Measurements from ENCODE around the gene TTYH3. TPM values are rescaled to one million over a fixed set of nuclear protein-coding genes. Genes with fewer than 3 reads are reported as not detected.

The TTYH3 gene
- total RNA-seq, 1 experiment from 2014 or later = 122 TPM

DNA sequence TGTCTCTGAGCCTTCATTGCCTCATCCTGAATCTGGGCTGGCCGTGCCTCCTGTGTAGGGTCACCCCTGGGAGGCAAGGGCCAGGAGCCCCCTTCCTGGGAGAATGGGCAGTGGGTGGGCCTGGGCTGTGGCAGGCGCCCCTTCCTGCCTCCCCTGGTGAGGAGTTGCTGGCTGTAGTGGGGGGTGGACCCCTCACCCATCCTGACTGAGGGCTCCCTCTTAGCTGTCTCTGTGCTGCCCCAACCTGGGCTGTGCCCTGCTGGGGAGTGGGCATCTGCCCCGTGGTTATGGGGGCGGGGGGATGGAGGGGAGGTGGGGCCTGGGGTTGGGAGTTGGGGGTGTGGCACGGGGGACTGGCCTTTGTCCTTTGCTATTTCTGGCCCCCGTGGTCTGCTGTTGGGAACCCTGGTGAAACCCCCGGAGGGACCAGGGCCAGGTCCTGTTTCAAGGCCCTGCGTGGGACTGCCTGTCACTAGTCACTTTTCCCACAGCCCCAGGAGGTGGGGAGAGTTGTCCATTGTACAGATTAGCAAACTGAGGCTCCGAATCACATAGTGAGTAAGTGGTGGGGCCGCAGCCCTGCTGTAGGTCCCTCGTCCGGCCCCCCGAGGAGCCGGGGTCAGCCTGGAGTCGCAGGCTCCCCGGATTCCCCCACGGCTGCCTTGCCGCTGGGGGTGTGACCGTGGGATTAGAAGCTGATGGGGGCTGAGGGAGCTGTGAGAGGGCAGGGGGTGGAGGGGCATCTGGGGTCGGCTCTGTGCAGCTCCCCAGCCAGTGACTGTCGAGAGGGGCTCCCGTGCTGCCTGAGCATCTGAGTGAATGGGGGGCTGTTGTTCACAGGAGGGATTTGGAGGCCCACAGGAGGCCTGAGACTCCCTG lies 2.7 kb downstream of the TTYH3 start:
- Histone ChIP-seq H4K8ac (replicated peaks; ENCODE audit: insufficient read length, low read depth, low read length) (no peak overlapping the region), H3K9me3 (ENCODE audit: control insufficient read depth, low read depth, low read length) (no peaks in the 10 kb centered on the region), H2BK120ac (ENCODE audit: low read depth, low read length, poor library complexity, severe bottlenecking) (no peak overlapping the region), H3T11ph (ENCODE audit: low read length) (no peak overlapping the region), H2BK15ac (ENCODE audit: low read depth, low read length) (no peak overlapping the region), H3K23ac (ENCODE audit: insufficient read length, low read depth, low read length) (no peak overlapping the region), H3K14ac (ENCODE audit: insufficient read depth, low read length) (no peak overlapping the region), H3K79me2 (ENCODE audit: insufficient read depth, low read length) (peaks cover 39% of the 10 kb centered on the region; the same call in 1 of the 2 replicates), H3K18ac (ENCODE audit: insufficient read length, low read depth, low read length) (no peak overlapping the region), H3K23me2 (ENCODE audit: insufficient read length, low read depth, low read length, poor library complexity, severe bottlenecking) (peaks cover 18% of the 10 kb centered on the region), H3K9ac (ENCODE audit: extremely low read depth, insufficient read length, low read length) (no peak overlapping the region), H3K27ac (ENCODE audit: insufficient read length, low read depth, low read length) (no peak overlapping the region), H4K91ac (ENCODE audit: insufficient read length, low read depth, low read length) (no peak overlapping the region), H3K27me3 (ENCODE audit: insufficient read depth, low read length) (no peaks in the 10 kb centered on the region), H3K56ac (ENCODE audit: insufficient read length, low read depth, low read length) (no peak overlapping the region), H2AFZ (ENCODE audit: low read length) (no peak overlapping the region), H3K4ac (ENCODE audit: low read depth, low read length) (no peak overlapping the region), H3K79me1 (ENCODE audit: insufficient read depth, low read depth, low read length, poor library complexity, severe bottlenecking) (peaks cover 4% of the 10 kb centered on the region), H2BK12ac (ENCODE audit: insufficient read length, low read depth, low read length) (no peak overlapping the region), H4K20me1 (ENCODE audit: control insufficient read depth, insufficient read depth, insufficient read length) (peaks cover 4% of the 10 kb centered on the region), H4K5ac (ENCODE audit: insufficient read length, low read depth, low read length) (no peak overlapping the region), H3K4me2 (ENCODE audit: insufficient read depth, insufficient read length, low read length) (peak overlapping the region; percentile 83), H2BK20ac (ENCODE audit: low read depth, low read length, poor library complexity, severe bottlenecking) (no peak overlapping the region), H2AK5ac (ENCODE audit: insufficient read length, low read length) (no peak overlapping the region), H2BK5ac (ENCODE audit: insufficient read length, low read length) (no peak overlapping the region), H3K4me1 (ENCODE audit: insufficient read depth, low read length) (no peaks in the 10 kb centered on the region)
- Mint-ChIP-seq H3K9me3 (no peaks in the 10 kb centered on the region), H3K4me1 (peaks cover 14 to 15% of the 10 kb centered on the region in 2 experiments), H3K27ac (peak overlapping the region in 1 of 3 experiments; percentile 74; a peak in 2 of 7 replicates), H3K36me3 (ENCODE audit: insufficient read depth in 1 of 3, low read depth in 3 of 3) (peaks cover 1 to 8% (median 7%) of the 10 kb centered on the region in 3 experiments; a peak in 5 of 7 replicates), H3K4me3 (peak overlapping the region; percentile 85 to 95), H3K27me3 (ENCODE audit: low read depth) (no peaks in the 10 kb centered on the region)
- TF ChIP-seq, protein P1, sequence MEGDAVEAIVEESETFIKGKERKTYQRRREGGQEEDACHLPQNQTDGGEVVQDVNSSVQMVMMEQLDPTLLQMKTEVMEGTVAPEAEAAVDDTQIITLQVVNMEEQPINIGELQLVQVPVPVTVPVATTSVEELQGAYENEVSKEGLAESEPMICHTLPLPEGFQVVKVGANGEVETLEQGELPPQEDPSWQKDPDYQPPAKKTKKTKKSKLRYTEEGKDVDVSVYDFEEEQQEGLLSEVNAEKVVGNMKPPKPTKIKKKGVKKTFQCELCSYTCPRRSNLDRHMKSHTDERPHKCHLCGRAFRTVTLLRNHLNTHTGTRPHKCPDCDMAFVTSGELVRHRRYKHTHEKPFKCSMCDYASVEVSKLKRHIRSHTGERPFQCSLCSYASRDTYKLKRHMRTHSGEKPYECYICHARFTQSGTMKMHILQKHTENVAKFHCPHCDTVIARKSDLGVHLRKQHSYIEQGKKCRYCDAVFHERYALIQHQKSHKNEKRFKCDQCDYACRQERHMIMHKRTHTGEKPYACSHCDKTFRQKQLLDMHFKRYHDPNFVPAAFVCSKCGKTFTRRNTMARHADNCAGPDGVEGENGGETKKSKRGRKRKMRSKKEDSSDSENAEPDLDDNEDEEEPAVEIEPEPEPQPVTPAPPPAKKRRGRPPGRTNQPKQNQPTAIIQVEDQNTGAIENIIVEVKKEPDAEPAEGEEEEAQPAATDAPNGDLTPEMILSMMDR (conservative IDR thresholded peaks at IDR 0.05) = no peak
- no peak for DNase-seq
- WGBS (ENCODE audit: extremely low coverage, insufficient read length, low lambda C conversion rate) = no CpG with 5 or more reads among the region's 22 CpGs
